GM12872 (cell line): ENCODE data around the gene TBXAS1.

Source experiments
- TF ChIP-seq, protein P1 (sequence below): IDR thresholded peaks from 3 replicates; pipeline ENCODE4 v1.5.1; 2011; ENCODE audit warnings: low read depth, mild to moderate bottlenecking, low read length, moderate library complexity; ENCODE audit not compliant: insufficient read depth

The TBXAS1 gene

GRCh38 chr7:139973101-139974050, 144.3 kb downstream of the TBXAS1 start:
- TF ChIP-seq, protein P1, sequence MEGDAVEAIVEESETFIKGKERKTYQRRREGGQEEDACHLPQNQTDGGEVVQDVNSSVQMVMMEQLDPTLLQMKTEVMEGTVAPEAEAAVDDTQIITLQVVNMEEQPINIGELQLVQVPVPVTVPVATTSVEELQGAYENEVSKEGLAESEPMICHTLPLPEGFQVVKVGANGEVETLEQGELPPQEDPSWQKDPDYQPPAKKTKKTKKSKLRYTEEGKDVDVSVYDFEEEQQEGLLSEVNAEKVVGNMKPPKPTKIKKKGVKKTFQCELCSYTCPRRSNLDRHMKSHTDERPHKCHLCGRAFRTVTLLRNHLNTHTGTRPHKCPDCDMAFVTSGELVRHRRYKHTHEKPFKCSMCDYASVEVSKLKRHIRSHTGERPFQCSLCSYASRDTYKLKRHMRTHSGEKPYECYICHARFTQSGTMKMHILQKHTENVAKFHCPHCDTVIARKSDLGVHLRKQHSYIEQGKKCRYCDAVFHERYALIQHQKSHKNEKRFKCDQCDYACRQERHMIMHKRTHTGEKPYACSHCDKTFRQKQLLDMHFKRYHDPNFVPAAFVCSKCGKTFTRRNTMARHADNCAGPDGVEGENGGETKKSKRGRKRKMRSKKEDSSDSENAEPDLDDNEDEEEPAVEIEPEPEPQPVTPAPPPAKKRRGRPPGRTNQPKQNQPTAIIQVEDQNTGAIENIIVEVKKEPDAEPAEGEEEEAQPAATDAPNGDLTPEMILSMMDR, result no peak

GRCh38 chr7:139974179-139974811, 145.2 kb downstream of the TBXAS1 start:
- TF ChIP-seq, protein P1, result no peak

GRCh38 chr7:139976055-139976837, 147.2 kb downstream of the TBXAS1 start:
- TF ChIP-seq, protein P1, result no peak

DNA sequence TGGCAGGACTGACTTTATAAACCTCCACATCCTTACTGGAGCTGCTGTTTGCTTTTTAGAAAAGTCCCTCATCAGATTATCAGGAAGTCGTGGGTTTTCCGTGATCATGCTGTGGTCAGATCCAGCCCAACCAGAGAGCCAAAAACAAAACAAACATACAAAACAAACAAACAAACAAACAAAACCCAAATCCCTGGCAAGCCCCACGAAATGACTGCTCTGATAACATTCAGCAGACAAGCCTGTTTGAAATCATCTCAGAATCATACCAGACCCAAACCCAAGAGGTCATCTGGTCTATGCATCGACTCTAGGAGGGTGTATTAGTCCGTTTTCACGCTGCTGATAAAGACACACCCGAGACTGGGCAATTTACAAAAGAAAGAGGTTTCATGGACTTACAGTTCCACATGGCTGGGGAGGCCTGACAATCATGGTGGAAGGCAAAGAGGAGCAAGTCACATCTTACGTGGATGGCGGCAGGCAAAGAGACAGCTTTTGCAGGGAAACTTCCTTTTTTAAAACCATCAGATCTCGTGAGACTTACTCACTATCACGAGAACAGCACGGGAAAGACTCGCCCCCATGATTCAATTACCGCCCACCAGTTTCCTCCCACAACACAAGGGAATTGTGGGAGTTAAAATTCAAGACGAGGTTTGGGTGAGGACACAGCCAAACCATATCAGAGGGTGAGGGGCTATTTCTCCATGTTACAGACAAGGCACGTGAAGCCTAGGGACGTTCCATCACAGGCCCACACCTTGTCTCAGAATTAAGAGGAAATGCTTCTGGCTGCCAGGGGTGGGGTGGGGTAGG, 148.0 kb downstream of the TBXAS1 start:
- TF ChIP-seq, protein P1, result no peak

DNA sequence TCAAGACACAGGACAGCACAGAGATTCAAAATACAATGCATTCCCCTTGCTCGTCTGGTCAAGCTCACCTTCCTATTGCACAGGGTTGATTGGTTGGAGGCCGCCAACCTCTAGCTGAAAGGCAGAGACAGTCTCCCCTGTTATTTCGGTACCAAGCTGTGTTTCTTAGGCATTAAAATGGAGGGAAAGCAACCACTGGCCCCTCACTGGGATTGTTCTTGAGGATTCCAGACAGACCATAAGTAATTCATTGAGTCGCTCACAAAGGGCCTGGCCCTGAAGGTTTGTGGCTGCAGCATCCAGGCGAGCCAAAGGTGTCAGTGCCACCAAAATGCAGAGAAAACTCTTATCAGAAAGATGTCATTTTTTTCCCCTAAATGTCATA, 152.4 kb downstream of the TBXAS1 start:
- TF ChIP-seq, protein P1, result no peak

DNA sequence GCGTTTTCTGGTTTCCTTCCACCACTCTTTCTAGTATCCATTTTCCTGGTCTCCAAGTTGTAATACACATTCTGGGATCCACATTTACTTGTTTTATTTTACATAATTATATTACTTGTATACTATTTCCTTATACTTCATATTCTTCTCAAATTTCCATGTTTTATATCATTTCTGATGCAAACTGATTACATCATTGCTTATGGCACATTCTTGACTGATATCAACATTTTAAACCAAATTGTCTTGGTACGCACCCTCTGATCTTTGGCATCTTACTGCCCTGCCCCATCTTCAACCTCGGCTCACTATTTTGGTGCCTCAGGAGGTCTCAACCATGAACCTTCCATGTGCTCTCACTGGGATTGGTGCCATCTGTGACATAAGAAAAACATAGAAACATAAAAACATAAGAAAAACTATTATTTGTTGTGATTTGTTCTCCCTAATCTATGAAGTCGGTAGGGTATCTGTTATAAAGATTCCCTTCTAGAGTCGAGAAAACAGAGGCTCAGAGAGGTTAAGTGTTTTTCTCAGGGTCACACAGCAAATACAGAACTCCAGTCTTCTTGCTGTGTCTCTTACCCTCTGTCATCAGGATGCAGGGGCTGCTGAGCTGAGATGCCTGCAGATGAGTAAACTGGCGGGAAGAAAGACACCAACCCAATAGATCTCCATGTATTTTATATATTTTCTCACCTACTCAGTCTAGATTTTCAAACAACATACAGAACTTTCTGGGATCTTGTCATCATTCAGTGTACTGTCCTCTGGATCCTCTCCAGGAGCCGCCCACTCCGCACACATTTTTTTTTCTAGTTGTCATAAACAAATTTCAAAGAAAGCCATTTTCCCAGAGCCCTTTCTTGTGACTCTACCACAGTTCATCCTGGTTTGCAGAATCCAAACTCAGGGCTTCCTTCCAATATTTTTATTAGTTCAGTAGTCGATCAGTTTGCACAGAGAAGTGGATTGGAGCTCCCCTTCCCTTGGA, 154.2 kb downstream of the TBXAS1 start:
- TF ChIP-seq, protein P1, result no peak
